CD4-positive, alpha-beta T cell treated with Interferon alpha-2 for 1 hour (primary cell): ENCODE data around the gene SLC28A1.
"Not testable (repeated sequence)": the region's sequence is repeated elsewhere in the genome, so short reads cannot be mapped to it uniquely, and the experiment has no call there.

Source experiments
- DNase-seq, 2 donors: peaks; one replicate each; pipeline ENCODE4 v3.0.0-alpha.2; 2020 to 2022

Gene SLC28A1

GRCh38 chr15:84863565-84864443 lies 20.7 kb upstream of the SLC28A1 start:
- DNase-seq = no peak

- DNase-seq = no peak
Observed at GRCh38 chr15:84864444-84864795, 20.0 kb upstream of the SLC28A1 start.

DNA sequence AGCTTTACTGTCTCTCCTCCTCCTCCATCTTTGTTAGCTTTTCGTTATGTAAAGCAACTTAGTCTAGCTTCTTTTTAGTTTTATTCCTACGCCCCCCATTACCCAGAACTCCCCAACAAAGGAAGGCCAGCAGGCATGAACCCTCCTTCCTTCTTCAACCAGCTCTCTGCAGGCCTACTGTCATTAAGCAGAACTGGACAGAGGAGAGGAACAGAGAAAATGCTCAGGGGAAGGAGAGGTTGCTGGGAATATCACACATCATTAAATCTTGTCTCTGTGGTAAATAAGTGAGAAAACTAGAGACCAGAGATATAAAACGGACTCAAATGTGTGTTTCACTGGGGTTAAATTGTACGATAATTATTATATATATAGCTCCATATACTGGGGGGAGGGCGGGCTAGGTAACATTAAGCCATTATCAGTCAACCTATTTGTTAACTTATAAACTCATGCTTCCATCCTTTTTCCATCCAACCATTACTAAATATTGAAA lies 19.3 kb upstream of the SLC28A1 start:
- no peak for DNase-seq

DNA sequence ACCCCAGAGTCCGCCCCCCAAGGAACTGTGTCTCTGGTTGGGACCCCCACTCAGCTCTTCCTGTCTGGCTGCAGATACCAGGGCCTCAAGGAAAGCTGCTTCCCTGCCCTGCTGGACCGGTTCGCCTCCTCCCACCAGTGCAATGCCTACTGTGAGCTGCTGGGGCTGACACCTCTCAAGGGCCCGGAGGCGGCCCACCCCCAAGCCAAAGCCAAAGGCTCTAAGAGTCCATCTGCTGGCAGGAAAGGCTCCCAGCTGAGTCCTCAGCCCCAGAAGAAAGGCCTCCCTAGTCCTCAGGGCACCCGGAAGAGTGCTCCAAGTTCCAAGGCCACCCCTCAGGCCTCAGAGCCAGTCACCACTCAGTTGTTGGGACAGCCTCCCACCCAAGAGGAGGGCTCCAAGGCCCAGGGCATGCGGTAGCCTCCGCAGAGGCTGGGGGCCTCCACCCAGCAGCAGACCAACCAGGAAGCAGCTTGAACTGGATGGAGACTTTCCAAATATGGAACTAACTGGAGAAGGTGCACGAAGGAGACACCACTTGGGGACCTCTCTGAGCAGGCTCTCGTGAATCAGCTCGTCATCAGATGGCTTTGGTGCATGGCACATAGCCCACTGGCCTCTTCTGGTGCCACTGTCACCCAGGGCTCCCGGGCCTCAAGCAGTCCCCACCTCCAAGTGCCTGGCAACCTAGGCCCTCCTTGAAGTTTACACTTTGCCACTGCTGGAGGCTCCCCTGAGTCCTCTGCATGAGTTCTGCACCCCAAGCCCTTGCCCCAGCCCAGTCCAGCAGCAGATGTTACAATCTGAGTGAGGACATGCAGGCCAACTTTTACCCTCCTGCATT lies 16.2 kb upstream of the SLC28A1 start:
- DNase-seq = no peak

DNA sequence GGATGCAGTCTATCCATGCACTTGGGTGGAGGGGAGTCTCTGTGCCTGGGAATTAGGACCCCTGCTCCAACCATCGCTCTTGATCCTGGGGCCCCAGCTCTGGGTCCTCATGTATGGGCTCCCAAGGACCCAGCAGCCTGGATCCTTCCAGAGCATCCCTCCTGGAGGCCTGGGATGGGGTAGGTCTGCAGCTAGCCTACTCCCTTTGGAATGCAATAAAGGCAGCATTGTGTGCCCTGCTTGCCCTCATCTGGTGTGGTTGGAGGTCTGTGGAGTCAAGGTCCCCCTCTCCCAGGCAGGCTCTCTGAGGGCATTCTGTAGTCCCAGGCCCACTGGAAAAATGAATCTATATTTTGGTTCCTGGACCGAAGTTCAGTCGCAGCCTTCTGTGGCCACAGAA lies 15.0 kb upstream of the SLC28A1 start:
- no peak for DNase-seq

DNA sequence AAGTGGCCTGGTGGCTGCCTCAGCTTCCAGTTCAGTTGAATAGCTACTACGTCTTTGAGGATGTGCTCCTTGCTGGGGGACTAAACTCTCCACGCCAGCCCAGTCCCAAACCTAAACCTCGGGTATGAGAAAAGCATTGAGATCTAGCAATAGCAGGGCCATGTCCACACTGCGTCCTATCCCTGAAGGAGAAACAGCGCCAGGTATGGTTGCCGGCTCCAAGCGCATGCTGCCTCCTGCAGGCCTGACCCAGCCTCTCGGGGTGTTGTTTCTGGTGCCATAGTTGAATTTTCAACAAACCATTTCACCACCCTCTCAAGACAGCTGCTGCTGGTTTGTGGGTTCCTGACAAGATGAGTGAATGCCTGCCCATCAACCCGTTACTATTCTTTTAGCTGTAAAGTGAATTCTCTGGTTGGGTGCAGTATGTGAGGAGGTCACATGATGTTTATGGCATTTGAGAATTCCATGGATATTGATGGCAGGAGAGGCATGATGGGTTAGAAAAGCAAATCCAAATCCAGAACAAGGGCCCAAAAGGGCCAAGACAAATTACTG lies 13.0 kb upstream of the SLC28A1 start:
- no peak for DNase-seq

GRCh38 chr15:84872009-84872910 lies 12.2 kb upstream of the SLC28A1 start:
- DNase-seq = no peak

- no peak for DNase-seq
Observed at GRCh38 chr15:84873997-84874396, 10.5 kb upstream of the SLC28A1 start.

GRCh38 chr15:84874981-84875699 lies 9.3 kb upstream of the SLC28A1 start:
- no peak for DNase-seq

GRCh38 chr15:84876269-84876668 lies 8.2 kb upstream of the SLC28A1 start:
- no peak for DNase-seq

GRCh38 chr15:84877701-84878100 lies 6.8 kb upstream of the SLC28A1 start:
- DNase-seq = not testable (repeated sequence)

GRCh38 chr15:84878504-84878903 lies 6.0 kb upstream of the SLC28A1 start:
- peak; percentile 58 to 65 for DNase-seq

GRCh38 chr15:84879088-84879780 lies 5.2 kb upstream of the SLC28A1 start:
- no peak for DNase-seq

GRCh38 chr15:84880007-84880406 lies 4.5 kb upstream of the SLC28A1 start:
- DNase-seq = no peak

DNA sequence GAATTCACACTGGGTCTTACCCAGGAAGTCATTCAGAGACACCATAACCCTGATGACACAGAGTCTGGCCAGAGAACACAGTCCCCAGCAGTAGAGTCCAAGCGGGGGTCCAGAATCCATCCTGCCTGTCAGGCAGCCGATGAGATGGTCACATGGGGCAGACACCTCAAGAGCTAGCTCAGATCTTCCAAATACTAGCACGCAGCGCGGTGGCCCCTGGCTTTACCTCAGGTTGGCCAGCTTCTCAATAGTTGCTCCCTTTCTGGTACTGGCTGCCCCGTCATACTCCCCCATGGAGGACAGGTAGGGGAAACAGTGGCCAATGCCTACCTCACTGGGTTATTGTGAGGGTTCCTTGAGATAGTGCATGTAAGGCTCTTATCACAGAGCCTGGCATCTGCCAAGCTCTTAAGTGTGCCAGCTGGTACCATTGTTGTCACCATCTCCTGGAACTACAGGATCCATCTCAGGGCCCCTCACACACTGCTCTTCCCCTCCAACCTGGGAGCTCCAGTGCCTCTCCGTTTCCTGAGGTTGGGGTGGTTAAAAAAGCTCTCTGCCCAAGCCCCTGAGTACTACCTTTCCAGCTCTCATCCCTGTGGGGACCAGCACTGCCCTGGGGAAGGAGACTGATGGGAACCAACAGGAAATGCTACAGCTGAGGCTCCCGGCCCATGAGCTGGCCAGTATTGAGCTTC lies 3.5 kb upstream of the SLC28A1 start:
- no peak for DNase-seq

DNA sequence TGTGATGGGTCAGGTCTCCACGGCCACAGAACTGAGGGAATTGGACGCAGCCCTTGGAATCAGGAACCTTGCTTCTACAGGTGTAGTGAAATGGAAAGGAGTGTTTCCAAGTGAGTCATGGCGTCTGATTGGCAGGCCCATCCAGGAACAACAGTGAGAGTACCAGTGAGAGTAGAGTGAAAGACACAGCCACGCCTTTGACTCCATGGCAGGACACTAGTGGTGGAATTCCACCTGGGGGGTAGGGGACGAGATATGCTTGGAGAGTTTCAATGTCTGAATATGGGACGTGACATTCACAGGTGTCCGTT lies 3.0 kb upstream of the SLC28A1 start:
- DNase-seq = no peak

DNA sequence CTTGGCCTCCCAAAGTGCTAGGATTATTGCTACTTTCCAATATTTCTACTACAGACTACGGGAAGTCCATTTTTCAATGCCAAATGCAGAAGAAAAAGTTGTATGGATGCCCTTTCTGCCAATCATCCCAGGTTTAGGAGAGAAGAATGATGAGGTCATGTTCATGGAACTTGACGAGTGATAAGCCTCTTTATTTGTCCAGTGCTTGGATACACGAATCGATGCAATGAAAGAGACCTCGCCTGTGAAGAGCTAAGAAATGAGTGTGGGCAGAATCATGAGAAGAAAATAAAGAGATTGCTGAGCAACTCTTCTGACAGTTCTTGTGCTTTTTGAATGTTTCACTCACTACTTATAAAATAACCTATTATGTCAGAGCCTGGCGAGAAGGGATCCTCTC lies 996 bp upstream of the SLC28A1 start:
- no peak for DNase-seq

- no peak for DNase-seq
Observed at GRCh38 chr15:84885801-84886200, 1.3 kb downstream of the SLC28A1 start.

DNA sequence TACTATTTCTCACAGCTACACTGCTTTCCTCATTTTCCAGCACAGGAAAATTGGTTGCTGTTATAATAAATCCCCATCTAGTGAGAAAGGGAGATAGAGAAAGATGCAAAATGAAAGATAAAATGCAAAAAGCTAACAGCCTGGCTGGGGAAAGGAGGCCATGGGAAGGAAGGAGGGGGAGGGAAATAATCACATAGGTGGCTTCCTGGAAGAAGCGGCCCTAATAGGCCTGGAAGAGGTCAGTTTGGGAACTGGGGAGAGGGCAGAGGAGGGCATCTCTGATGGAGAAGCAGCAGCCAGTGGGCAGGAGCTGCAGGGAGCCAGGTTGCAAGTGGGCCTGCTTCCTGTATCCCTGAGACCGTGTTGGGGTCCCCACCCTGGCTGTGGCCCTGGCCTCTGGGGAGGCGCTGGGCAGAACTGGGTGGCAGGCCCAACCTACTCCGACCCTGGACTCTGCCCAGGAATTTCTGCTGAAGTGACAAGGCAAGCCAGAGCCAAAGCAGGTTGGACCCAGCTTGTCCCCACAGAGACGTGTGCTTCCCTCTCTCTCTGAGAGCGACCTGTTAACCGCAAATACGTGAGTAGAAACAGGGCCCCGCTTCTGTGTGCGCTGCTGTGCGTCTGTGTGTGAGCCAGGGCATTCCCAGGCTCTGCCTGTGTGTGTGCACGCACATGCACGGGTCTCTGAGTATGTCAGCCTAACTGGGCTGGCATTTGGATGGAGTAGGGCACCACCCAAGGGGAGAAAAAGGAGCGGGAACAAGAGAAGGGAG lies 1.9 kb downstream of the SLC28A1 start:
- DNase-seq = no peak

GRCh38 chr15:84886984-84887299 lies 2.5 kb downstream of the SLC28A1 start:
- no peak for DNase-seq
